DOHH2 (cell line): ENCODE measurements around the gene JUP.

Experiments used
- H3F3A ChIP-seq: fragments of 200-600 bp; sonication (generic), shearing (Covaris generic); 2 replicates; pipeline ENCODE4 v1.6.0; 2016; ENCODE audit warnings: antibody characterized with exemption, mild to moderate bottlenecking; ENCODE audit not compliant: control insufficient read depth, insufficient read depth
- H3K27ac ChIP-seq: fragments of 200-600 bp; sonication (generic); 2 replicates; pipeline ENCODE4 v1.5.1; 2014; ENCODE audit warnings: low read depth, mild to moderate bottlenecking, low read length, moderate library complexity
- H3K27me3 ChIP-seq: fragments of 200-600 bp; sonication (generic); 2 replicates; pipeline ENCODE4 v1.6.1; 2014; ENCODE audit warnings: mild to moderate bottlenecking, low read length, mixed read lengths; ENCODE audit not compliant: control insufficient read depth
- H3K36me3 ChIP-seq: fragments of 200-600 bp; sonication (generic); 2 replicates; pipeline ENCODE4 v1.6.1; 2014; ENCODE audit warnings: mild to moderate bottlenecking, low read length, moderate library complexity, mixed read lengths; ENCODE audit not compliant: control insufficient read depth
- H3K4me1 ChIP-seq: fragments of 200-600 bp; sonication (generic); 2 replicates; pipeline ENCODE4 v1.6.1; 2014; ENCODE audit warnings: mild to moderate bottlenecking, low read length, mixed read lengths; ENCODE audit not compliant: control insufficient read depth
- H3K4me2 ChIP-seq: fragments of 200-600 bp; sonication (generic); 2 replicates; pipeline ENCODE4 v1.6.0; 2014; ENCODE audit warnings: mild to moderate bottlenecking, low read length, moderate library complexity
- H3K4me3 ChIP-seq: fragments of 200-600 bp; sonication (generic); 2 replicates; pipeline ENCODE4 v1.5.1; 2014; ENCODE audit warnings: mild to moderate bottlenecking, low read length, mixed read lengths
- H3K79me2 ChIP-seq: fragments of 200-600 bp; sonication (generic); 2 replicates; pipeline ENCODE4 v1.6.1; 2014; ENCODE audit warnings: mild to moderate bottlenecking, low read length, mixed read lengths; ENCODE audit not compliant: control insufficient read depth
- H3K9me2 ChIP-seq: fragments of 200-600 bp; sonication (generic); replicated peaks from 2 replicates; pipeline ENCODE4 v1.6.1; 2014; ENCODE audit warnings: mild to moderate bottlenecking, low read length, mixed read lengths; ENCODE audit not compliant: control insufficient read depth
- H3K9me3 ChIP-seq: fragments of 200-600 bp; sonication (generic); 2 replicates; pipeline ENCODE4 v1.6.1; 2014; ENCODE audit warnings: antibody characterized with exemption, low read length, mixed read lengths; ENCODE audit not compliant: control insufficient read depth, insufficient read depth
- H4K20me1 ChIP-seq: fragments of 200-600 bp; sonication (generic); 2 replicates; pipeline ENCODE4 v1.6.0; 2014; ENCODE audit warnings: low read depth, mild to moderate bottlenecking, antibody characterized with exemption, low read length, moderate library complexity; ENCODE audit not compliant: control insufficient read depth, insufficient read depth
- EZH2phosphoT487 ChIP-seq: fragments of 200-600 bp; sonication (generic); IDR thresholded peaks from 2 replicates; pipeline ENCODE4 v1.6.1; 2017; ENCODE audit warnings: borderline replicate concordance, mild to moderate bottlenecking, antibody characterized with exemption, low read length, moderate library complexity, mixed read lengths
- TF ChIP-seq, protein P1 (sequence below): fragments of 200-600 bp; sonication (generic); IDR thresholded peaks from one replicate; pipeline ENCODE4 v1.5.1; 2014; ENCODE audit warnings: antibody characterized with exemption, mild to moderate bottlenecking, low read depth, low read length; ENCODE audit not compliant: poor library complexity, severe bottlenecking

JUP gene

DNA sequence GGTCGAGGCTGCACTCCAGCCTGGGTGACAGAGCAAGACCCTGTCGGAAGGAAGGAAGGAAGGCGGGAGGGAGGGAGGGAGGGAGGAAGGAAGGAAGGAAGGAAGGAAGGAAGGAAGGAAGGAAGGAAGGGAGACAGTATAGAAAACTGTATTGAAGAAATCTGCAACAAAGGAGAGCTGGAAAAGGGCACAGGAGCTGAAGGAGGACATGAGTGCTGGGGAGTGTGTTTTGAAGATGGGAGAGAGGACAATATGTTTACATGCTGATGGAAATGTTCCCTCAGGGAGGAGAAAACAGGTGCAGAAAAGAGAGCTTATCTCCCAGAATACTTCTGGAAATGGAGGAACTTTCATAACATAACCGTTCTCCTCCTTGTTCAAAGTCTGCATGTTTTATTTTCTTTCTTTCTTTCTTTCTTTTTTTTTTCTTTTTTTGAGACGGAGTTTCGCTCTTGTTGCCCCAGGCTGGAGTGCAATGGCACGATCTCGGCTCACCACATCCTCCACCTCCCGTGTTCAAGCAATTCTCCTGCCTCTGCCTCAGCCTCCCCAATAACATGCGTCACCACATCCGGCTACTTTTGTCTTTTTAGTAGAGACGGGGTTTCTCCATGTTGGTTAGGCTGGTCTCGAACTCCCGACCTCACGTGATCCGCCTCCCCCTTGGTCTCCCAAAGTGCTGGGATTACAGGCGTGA lies 49.4 kb downstream of the JUP start:
- H3K27ac ChIP-seq: no peak overlapping the region
- no peak overlapping the region for H3K4me3 ChIP-seq
- H3F3A ChIP-seq: no peaks in the 10 kb centered on the region
- H3K79me2 ChIP-seq: no peaks in the 10 kb centered on the region
- peaks cover 18% of the 10 kb centered on the region for H3K27me3 ChIP-seq
- no peaks in the 10 kb centered on the region for H3K9me2 ChIP-seq
- H3K9me3 ChIP-seq: no peaks in the 10 kb centered on the region
- TF ChIP-seq, protein P1, sequence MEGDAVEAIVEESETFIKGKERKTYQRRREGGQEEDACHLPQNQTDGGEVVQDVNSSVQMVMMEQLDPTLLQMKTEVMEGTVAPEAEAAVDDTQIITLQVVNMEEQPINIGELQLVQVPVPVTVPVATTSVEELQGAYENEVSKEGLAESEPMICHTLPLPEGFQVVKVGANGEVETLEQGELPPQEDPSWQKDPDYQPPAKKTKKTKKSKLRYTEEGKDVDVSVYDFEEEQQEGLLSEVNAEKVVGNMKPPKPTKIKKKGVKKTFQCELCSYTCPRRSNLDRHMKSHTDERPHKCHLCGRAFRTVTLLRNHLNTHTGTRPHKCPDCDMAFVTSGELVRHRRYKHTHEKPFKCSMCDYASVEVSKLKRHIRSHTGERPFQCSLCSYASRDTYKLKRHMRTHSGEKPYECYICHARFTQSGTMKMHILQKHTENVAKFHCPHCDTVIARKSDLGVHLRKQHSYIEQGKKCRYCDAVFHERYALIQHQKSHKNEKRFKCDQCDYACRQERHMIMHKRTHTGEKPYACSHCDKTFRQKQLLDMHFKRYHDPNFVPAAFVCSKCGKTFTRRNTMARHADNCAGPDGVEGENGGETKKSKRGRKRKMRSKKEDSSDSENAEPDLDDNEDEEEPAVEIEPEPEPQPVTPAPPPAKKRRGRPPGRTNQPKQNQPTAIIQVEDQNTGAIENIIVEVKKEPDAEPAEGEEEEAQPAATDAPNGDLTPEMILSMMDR: no peak
- TF ChIP-seq EZH2phosphoT487: no peak
- no peaks in the 10 kb centered on the region for H3K36me3 ChIP-seq
- H3K4me2 ChIP-seq: no peak overlapping the region
- peaks cover 5% of the 10 kb centered on the region for H3K4me1 ChIP-seq
- H4K20me1 ChIP-seq: no peaks in the 10 kb centered on the region

DNA sequence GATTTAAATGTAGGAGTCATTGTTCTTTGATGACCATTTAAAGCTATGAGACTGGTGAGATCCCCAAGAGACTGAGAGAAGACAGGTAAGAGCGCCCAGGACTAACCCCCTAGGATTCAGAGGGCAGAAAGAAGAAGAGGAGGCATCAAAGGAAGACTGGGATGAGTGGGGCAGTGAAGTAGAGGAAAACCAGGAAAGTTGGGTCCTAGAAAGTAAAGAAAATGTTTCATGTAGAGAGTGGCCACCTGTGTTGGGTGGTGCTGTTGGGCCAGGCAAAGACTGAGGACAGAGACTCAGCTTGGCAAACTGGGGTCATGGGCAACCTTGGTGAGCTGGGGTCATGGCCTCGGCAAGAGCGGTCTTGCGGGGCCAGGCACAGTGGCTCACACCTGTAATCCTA lies 50.8 kb downstream of the JUP start:
- Histone ChIP-seq H3K9me2 (no peaks in the 10 kb centered on the region), H3K4me1 (peaks cover 11% of the 10 kb centered on the region), H3K36me3 (no peaks in the 10 kb centered on the region), H3K27ac (no peak overlapping the region), H3K9me3 (no peaks in the 10 kb centered on the region), H4K20me1 (no peaks in the 10 kb centered on the region), H3K27me3 (peaks cover 23% of the 10 kb centered on the region), H3K79me2 (no peaks in the 10 kb centered on the region), H3K4me2 (no peak overlapping the region), H3F3A (no peaks in the 10 kb centered on the region), H3K4me3 (no peak overlapping the region)
- TF ChIP-seq, protein P1: no peak
- TF ChIP-seq EZH2phosphoT487: no peak

DNA sequence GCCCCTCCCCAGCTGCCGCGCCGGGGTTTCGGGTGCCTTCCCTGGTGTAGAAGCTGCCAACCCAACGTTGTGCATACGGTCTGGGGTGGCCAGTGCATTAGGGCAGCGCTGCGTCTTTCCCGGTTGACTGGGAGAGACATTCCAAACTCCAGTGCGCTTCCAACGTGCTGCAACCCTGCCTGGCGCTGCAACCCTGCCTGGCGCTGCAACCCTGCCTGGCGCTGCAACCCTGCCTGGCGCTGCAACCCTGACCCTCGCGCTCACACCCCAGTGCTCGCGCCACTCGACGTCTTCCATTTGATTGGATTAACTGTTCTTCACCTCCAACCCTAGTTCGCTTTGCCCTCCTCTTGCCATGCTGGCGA lies 51.6 kb downstream of the JUP start:
- Histone ChIP-seq H3K9me3 (no peaks in the 10 kb centered on the region), H3F3A (no peaks in the 10 kb centered on the region), H3K4me1 (peaks cover 11% of the 10 kb centered on the region), H3K4me3 (no peak overlapping the region), H3K79me2 (no peaks in the 10 kb centered on the region), H3K36me3 (no peaks in the 10 kb centered on the region), H3K9me2 (no peaks in the 10 kb centered on the region), H3K27ac (no peak overlapping the region), H3K4me2 (no peak overlapping the region), H4K20me1 (no peaks in the 10 kb centered on the region), H3K27me3 (peaks cover 23% of the 10 kb centered on the region)
- TF ChIP-seq EZH2phosphoT487: no peak
- TF ChIP-seq, protein P1: no peak
